SU-DHL-6 (cell line): ENCODE measurements around the gene DNAJC15.

Experiments
- H2AFZ ChIP-seq: fragments of 200-600 bp; sonication (generic); 2 replicates; pipeline ENCODE4 v1.6.1; 2014; ENCODE audit warnings: low read depth, mild to moderate bottlenecking, moderate library complexity, mixed read lengths, antibody characterized with exemption, low read length; ENCODE audit not compliant: severe bottlenecking
- H3F3A ChIP-seq: fragments of 200-600 bp; shearing (Covaris generic); 2 replicates; pipeline ENCODE4 v1.6.0; 2016; ENCODE audit warnings: antibody characterized with exemption, mild to moderate bottlenecking; ENCODE audit not compliant: insufficient read depth
- H3K27ac ChIP-seq: fragments of 200-600 bp; sonication (generic); 2 replicates; pipeline ENCODE4 v1.5.1; 2016; ENCODE audit warnings: low read depth, mild to moderate bottlenecking, low read length, moderate library complexity, mixed read lengths
- H3K27me3 ChIP-seq: fragments of 200-600 bp; sonication (generic), shearing (Covaris generic); 2 replicates; pipeline ENCODE4 v1.6.0; 2014; ENCODE audit warnings: mild to moderate bottlenecking, low read length
- H3K36me3 ChIP-seq: fragments of 200-600 bp; sonication (generic); 2 replicates; pipeline ENCODE4 v1.6.1; 2014; ENCODE audit warnings: mild to moderate bottlenecking, low read length, mixed read lengths
- H3K4me2 ChIP-seq: fragments of 300-600, 200-600 bp; shearing (Covaris generic), sonication (generic); 2 replicates; pipeline ENCODE4 v1.6.0; 2014; ENCODE audit warnings: low read length, low read depth, mild to moderate bottlenecking; ENCODE audit not compliant: poor library complexity, severe bottlenecking
- H3K4me3 ChIP-seq: fragments of 200-600 bp; sonication (generic); 2 replicates; pipeline ENCODE4 v1.5.1; 2014; ENCODE audit warnings: antibody characterized with exemption, low read length, mild to moderate bottlenecking, mixed read lengths; ENCODE audit not compliant: insufficient read depth, poor library complexity, severe bottlenecking
- H3K79me2 ChIP-seq: fragments of 200-600 bp; sonication (generic); 2 replicates; pipeline ENCODE4 v1.6.1; 2014; ENCODE audit warnings: mild to moderate bottlenecking, low read length, moderate library complexity; ENCODE audit not compliant: insufficient read depth
- H3K9ac ChIP-seq: fragments of 200-600 bp; sonication (generic); 2 replicates; pipeline ENCODE4 v1.7.0; 2014; ENCODE audit warnings: mild to moderate bottlenecking, low read length
- H3K9me2 ChIP-seq: fragments of 200-600 bp; sonication (generic); replicated peaks from 2 replicates; pipeline ENCODE4 v1.6.1; 2014; ENCODE audit warnings: low read length; ENCODE audit not compliant: insufficient read depth
- H3K9me3 ChIP-seq: fragments of 200-600 bp; sonication (generic); 2 replicates; pipeline ENCODE4 v1.6.1; 2014; ENCODE audit warnings: low read length, mixed read lengths; ENCODE audit not compliant: insufficient read depth
- H4K20me1 ChIP-seq: fragments of 200-600 bp; sonication (generic); 2 replicates; pipeline ENCODE4 v1.6.1; 2014; ENCODE audit warnings: low read depth, mild to moderate bottlenecking, antibody characterized with exemption, low read length, moderate library complexity, mixed read lengths
- EZH2phosphoT487 ChIP-seq: fragments of 200-600 bp; sonication (generic), shearing (Covaris generic); conservative IDR thresholded peaks from 2 replicates; pipeline ENCODE4 v1.6.1; 2018; ENCODE audit warnings: mild to moderate bottlenecking, antibody characterized with exemption, low read length, moderate library complexity, mixed read lengths
- TF ChIP-seq, protein P1 (sequence below): fragments of 200-600 bp; sonication (generic); IDR thresholded peaks from one replicate; pipeline ENCODE4 v1.5.1; 2017; ENCODE audit warnings: antibody characterized with exemption, mild to moderate bottlenecking, low read length, moderate library complexity; ENCODE audit not compliant: insufficient read depth, poor library complexity, severe bottlenecking

The DNAJC15 gene

GRCh38 chr13:43158516-43158915 is 135.1 kb downstream of the DNAJC15 start:
- TF ChIP-seq EZH2phosphoT487, result no peak
- TF ChIP-seq, protein P1, sequence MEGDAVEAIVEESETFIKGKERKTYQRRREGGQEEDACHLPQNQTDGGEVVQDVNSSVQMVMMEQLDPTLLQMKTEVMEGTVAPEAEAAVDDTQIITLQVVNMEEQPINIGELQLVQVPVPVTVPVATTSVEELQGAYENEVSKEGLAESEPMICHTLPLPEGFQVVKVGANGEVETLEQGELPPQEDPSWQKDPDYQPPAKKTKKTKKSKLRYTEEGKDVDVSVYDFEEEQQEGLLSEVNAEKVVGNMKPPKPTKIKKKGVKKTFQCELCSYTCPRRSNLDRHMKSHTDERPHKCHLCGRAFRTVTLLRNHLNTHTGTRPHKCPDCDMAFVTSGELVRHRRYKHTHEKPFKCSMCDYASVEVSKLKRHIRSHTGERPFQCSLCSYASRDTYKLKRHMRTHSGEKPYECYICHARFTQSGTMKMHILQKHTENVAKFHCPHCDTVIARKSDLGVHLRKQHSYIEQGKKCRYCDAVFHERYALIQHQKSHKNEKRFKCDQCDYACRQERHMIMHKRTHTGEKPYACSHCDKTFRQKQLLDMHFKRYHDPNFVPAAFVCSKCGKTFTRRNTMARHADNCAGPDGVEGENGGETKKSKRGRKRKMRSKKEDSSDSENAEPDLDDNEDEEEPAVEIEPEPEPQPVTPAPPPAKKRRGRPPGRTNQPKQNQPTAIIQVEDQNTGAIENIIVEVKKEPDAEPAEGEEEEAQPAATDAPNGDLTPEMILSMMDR, result no peak
- H2AFZ ChIP-seq, result no peak overlapping the region
- no peak overlapping the region for H3K27ac ChIP-seq
- no peaks in the 10 kb centered on the region for H3K9me3 ChIP-seq
- H3K9me2 ChIP-seq, result no peaks in the 10 kb centered on the region
- no peaks in the 10 kb centered on the region for H4K20me1 ChIP-seq
- no peak overlapping the region for H3K4me2 ChIP-seq
- H3F3A ChIP-seq, result no peaks in the 10 kb centered on the region
- no peaks in the 10 kb centered on the region for H3K27me3 ChIP-seq
- no peaks in the 10 kb centered on the region for H3K36me3 ChIP-seq
- no peaks in the 10 kb centered on the region for H3K79me2 ChIP-seq
- H3K9ac ChIP-seq, result no peak overlapping the region
- H3K4me3 ChIP-seq, result no peak overlapping the region

DNA sequence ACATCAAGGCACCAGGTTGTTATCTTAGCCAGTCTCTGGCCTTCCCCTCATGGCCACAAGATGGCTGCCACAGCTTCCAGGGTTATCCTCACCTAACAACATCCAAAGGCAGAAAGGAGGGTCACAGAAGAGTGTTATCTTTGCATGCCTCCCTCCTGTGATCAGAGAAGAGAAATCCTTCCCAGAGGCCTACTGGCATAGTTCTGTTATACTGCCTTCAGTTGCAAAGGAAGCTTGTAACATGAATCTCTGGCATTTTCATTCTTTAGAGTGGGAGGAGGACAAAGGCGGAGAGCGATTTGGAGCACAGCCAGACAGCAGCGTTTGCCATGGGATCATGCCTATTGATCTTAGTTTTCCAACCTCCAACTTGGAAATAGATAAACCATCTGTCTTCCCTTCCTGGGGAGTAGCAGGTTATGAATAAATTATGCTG is 135.7 kb downstream of the DNAJC15 start:
- Histone ChIP-seq H3K9ac (no peak overlapping the region), H4K20me1 (no peaks in the 10 kb centered on the region), H3K4me3 (no peak overlapping the region), H3K36me3 (no peaks in the 10 kb centered on the region), H2AFZ (no peak overlapping the region), H3F3A (no peaks in the 10 kb centered on the region), H3K27me3 (no peaks in the 10 kb centered on the region), H3K79me2 (no peaks in the 10 kb centered on the region), H3K27ac (no peak overlapping the region), H3K9me3 (no peaks in the 10 kb centered on the region), H3K4me2 (no peak overlapping the region), H3K9me2 (no peaks in the 10 kb centered on the region)
- TF ChIP-seq, protein P1, result no peak
- no peak for TF ChIP-seq EZH2phosphoT487
